ENCODE measurements around the gene ZNF263. TPM values are rescaled to one million over a fixed set of nuclear protein-coding genes. Genes with fewer than 3 reads are reported as not detected.
A peak's percentile ranks its signal among the peaks of the same experiment; 100 is the strongest.
"Not testable (repeated sequence)": the region's sequence is repeated elsewhere in the genome, so short reads cannot be mapped to it uniquely, and the experiment has no call there.

Gene ZNF263
- total RNA-seq, 1 donor from 2014 or later = 34.7 TPM

- Mint-ChIP-seq H3K9me3 (ENCODE audit: unreplicated experiment) (peaks cover 8% of the 10 kb centered on the region), H3K27me3 (ENCODE audit: low read depth, unreplicated experiment) (peaks cover 16% of the 10 kb centered on the region), H3K27ac (ENCODE audit: unreplicated experiment) (no peak overlapping the region), H3K4me3 (ENCODE audit: unreplicated experiment) (no peak overlapping the region), H3K36me3 (ENCODE audit: low read depth, unreplicated experiment) (peaks cover 3% of the 10 kb centered on the region), H3K4me1 (ENCODE audit: low read depth, unreplicated experiment) (no peaks in the 10 kb centered on the region)
- no peaks in the 10 kb centered on the region for H3K36me3 ChIP-seq (ENCODE audit: insufficient read depth, low read length)
- no peaks in the 10 kb centered on the region for H3K79me2 ChIP-seq (ENCODE audit: insufficient read depth, low read length)
- peaks cover 5% of the 10 kb centered on the region for H3K4me1 ChIP-seq (ENCODE audit: insufficient read depth, low read length)
- DNase-seq (ENCODE audit: low read depth) (peak; percentile 59), FAIRE-seq (no peak)
- H4K20me1 ChIP-seq (ENCODE audit: insufficient read depth, low read length) = no peaks in the 10 kb centered on the region
- no peak overlapping the region for H3K9ac ChIP-seq (ENCODE audit: low read length)
- TF ChIP-seq EZH2 (IDR thresholded peaks at IDR 0.05; ENCODE audit: insufficient read depth, low read length) (no peak), CTCF (IDR thresholded peaks at IDR 0.05; ENCODE audit: insufficient read depth, low read depth, low read length) (peak; percentile 45)
- no peak overlapping the region for H2AFZ ChIP-seq (ENCODE audit: low read depth, low read length)
- no peaks in the 10 kb centered on the region for H3K9me3 ChIP-seq (ENCODE audit: insufficient read depth, low read depth, low read length)
- H3K4me3 ChIP-seq (ENCODE audit: insufficient read depth, low read depth, low read length) = no peak overlapping the region
- H3K4me2 ChIP-seq (ENCODE audit: low read length) = no peak overlapping the region
- no peak overlapping the region for H3K27ac ChIP-seq (ENCODE audit: low read depth, low read length)
- H3K27me3 ChIP-seq (ENCODE audit: insufficient read depth, low read length) = no peaks in the 10 kb centered on the region
These were observed 16.3 kb upstream of the ZNF263 start for GRCh38 chr16:3266873-3267537.

- Histone ChIP-seq H3K4me3 (ENCODE audit: insufficient read depth, low read depth, low read length) (no peak overlapping the region), H3K4me2 (ENCODE audit: low read length) (no peak overlapping the region), H3K36me3 (ENCODE audit: insufficient read depth, low read length) (no peaks in the 10 kb centered on the region), H3K27ac (ENCODE audit: low read depth, low read length) (no peak overlapping the region), H3K9me3 (ENCODE audit: insufficient read depth, low read depth, low read length) (no peaks in the 10 kb centered on the region), H3K79me2 (ENCODE audit: insufficient read depth, low read length) (no peaks in the 10 kb centered on the region), H3K9ac (ENCODE audit: low read length) (no peak overlapping the region), H3K4me1 (ENCODE audit: insufficient read depth, low read length) (peaks cover 5% of the 10 kb centered on the region), H2AFZ (ENCODE audit: low read depth, low read length) (no peak overlapping the region), H4K20me1 (ENCODE audit: insufficient read depth, low read length) (no peaks in the 10 kb centered on the region), H3K27me3 (ENCODE audit: insufficient read depth, low read length) (no peaks in the 10 kb centered on the region)
- H3K36me3 Mint-ChIP-seq (ENCODE audit: low read depth, unreplicated experiment) = peaks cover 3% of the 10 kb centered on the region
- no peaks in the 10 kb centered on the region for H3K4me1 Mint-ChIP-seq (ENCODE audit: low read depth, unreplicated experiment)
- H3K27ac Mint-ChIP-seq (ENCODE audit: unreplicated experiment) = no peak overlapping the region
- peaks cover 6% of the 10 kb centered on the region for H3K9me3 Mint-ChIP-seq (ENCODE audit: unreplicated experiment)
- FAIRE-seq (no peak), DNase-seq (ENCODE audit: low read depth) (no peak)
- TF ChIP-seq CTCF (IDR thresholded peaks at IDR 0.05; ENCODE audit: insufficient read depth, low read depth, low read length) = no peak
- H3K27me3 Mint-ChIP-seq (ENCODE audit: low read depth, unreplicated experiment) = peaks cover 9% of the 10 kb centered on the region
- H3K4me3 Mint-ChIP-seq (ENCODE audit: unreplicated experiment) = no peak overlapping the region
These were observed 15.0 kb upstream of the ZNF263 start for GRCh38 chr16:3268294-3268693.

GRCh38 chr16:3270718-3271117, 12.6 kb upstream of the ZNF263 start:
- H3K27ac Mint-ChIP-seq (ENCODE audit: unreplicated experiment); FAIRE-seq; H3K9me3 ChIP-seq (ENCODE audit: insufficient read depth, low read depth, low read length); DNase-seq (ENCODE audit: low read depth); H2AFZ ChIP-seq (ENCODE audit: low read depth, low read length); H3K36me3 Mint-ChIP-seq (ENCODE audit: low read depth, unreplicated experiment); H4K20me1 ChIP-seq (ENCODE audit: insufficient read depth, low read length); H3K4me1 Mint-ChIP-seq (ENCODE audit: low read depth, unreplicated experiment); H3K4me1 ChIP-seq (ENCODE audit: insufficient read depth, low read length); H3K9me3 Mint-ChIP-seq (ENCODE audit: unreplicated experiment); H3K9ac ChIP-seq (ENCODE audit: low read length); H3K79me2 ChIP-seq (ENCODE audit: insufficient read depth, low read length); H3K27ac ChIP-seq (ENCODE audit: low read depth, low read length); H3K4me3 ChIP-seq (ENCODE audit: insufficient read depth, low read depth, low read length); H3K36me3 ChIP-seq (ENCODE audit: insufficient read depth, low read length); H3K27me3 ChIP-seq (ENCODE audit: insufficient read depth, low read length); H3K4me3 Mint-ChIP-seq (ENCODE audit: unreplicated experiment); H3K4me2 ChIP-seq (ENCODE audit: low read length): not testable (repeated sequence)
- peaks cover 14% of the 10 kb centered on the region for H3K27me3 Mint-ChIP-seq (ENCODE audit: low read depth, unreplicated experiment)

GRCh38 chr16:3271281-3271680, 12.0 kb upstream of the ZNF263 start:
- not testable (repeated sequence) for H3K9me3 ChIP-seq (ENCODE audit: insufficient read depth, low read depth, low read length); H3K4me3 Mint-ChIP-seq (ENCODE audit: unreplicated experiment); H2AFZ ChIP-seq (ENCODE audit: low read depth, low read length); H3K4me2 ChIP-seq (ENCODE audit: low read length); H3K4me1 ChIP-seq (ENCODE audit: insufficient read depth, low read length); H3K27me3 ChIP-seq (ENCODE audit: insufficient read depth, low read length); H3K36me3 ChIP-seq (ENCODE audit: insufficient read depth, low read length); H3K27ac Mint-ChIP-seq (ENCODE audit: unreplicated experiment); FAIRE-seq; H3K4me1 Mint-ChIP-seq (ENCODE audit: low read depth, unreplicated experiment); H3K4me3 ChIP-seq (ENCODE audit: insufficient read depth, low read depth, low read length); H3K9ac ChIP-seq (ENCODE audit: low read length); DNase-seq (ENCODE audit: low read depth); H3K27ac ChIP-seq (ENCODE audit: low read depth, low read length); H3K9me3 Mint-ChIP-seq (ENCODE audit: unreplicated experiment); H3K36me3 Mint-ChIP-seq (ENCODE audit: low read depth, unreplicated experiment); H3K79me2 ChIP-seq (ENCODE audit: insufficient read depth, low read length); H4K20me1 ChIP-seq (ENCODE audit: insufficient read depth, low read length)
- H3K27me3 Mint-ChIP-seq (ENCODE audit: low read depth, unreplicated experiment) = peaks cover 15% of the 10 kb centered on the region

All from astrocyte (in vitro differentiated cells and primary cell).